Muscle of leg (tissue), 11 donors: ENCODE data around the gene CLP1. TPM values are rescaled to one million over a fixed set of nuclear protein-coding genes. Genes with fewer than 3 reads are reported as not detected.
"Not testable (repeated sequence)": the region's sequence is repeated elsewhere in the genome, so short reads cannot be mapped to it uniquely, and the experiment has no call there.

Experiments
- DNase-seq: peaks from one replicate; pipeline ENCODE4 v3.0.0; 2013
- H3K27ac ChIP-seq: one replicate; pipeline ENCODE4 v1.5.1; 2013; ENCODE audit warnings: mild to moderate bottlenecking, low read length, control low read depth
- H3K27me3 ChIP-seq: one replicate; pipeline ENCODE4 v1.6.1; 2013; ENCODE audit warnings: low read length; ENCODE audit not compliant: control insufficient read depth, insufficient read depth
- H3K36me3 ChIP-seq: one replicate; pipeline ENCODE4 v1.6.1; 2013; ENCODE audit warnings: low read length; ENCODE audit not compliant: control insufficient read depth, insufficient read depth
- H3K4me1 ChIP-seq: one replicate; pipeline ENCODE4 v1.6.1; 2013; ENCODE audit warnings: low read length; ENCODE audit not compliant: control insufficient read depth, insufficient read depth
- H3K4me3 ChIP-seq: one replicate; pipeline ENCODE4 v1.5.1; 2013; ENCODE audit warnings: low read length, control low read depth
- H3K9me3 ChIP-seq: replicated peaks from 2 replicates; pipeline ENCODE4 v1.6.1; 2013; ENCODE audit warnings: low read depth, low read length; ENCODE audit not compliant: control insufficient read depth
- WGBS: methylation state at CpG from one replicate; pipeline ENCODE4 v1.1.5; 2013; ENCODE audit warnings: missing lambda C conversion rate; ENCODE audit not compliant: insufficient coverage; 5-methylcytosine and 5-hydroxymethylcytosine counted together
- polyA plus RNA-seq, 8 donors: library from polyadenylated mRNA; unstranded; fragments of 120-200 nt; gene quantifications; one replicate each; pipeline versions ENCODE4 v1.2.1 to v1.2.3, GENCODE V29; 2013; ENCODE audit warnings: inconsistent platforms in 1 of 8, low replicate concordance in 1 of 8; ENCODE audit not compliant: insufficient read length in 8 of 8, insufficient read depth in 1 of 8
- total RNA-seq: library from RNA; stranded (reverse); fragments of 120-200 nt; gene quantifications from one replicate; pipeline ENCODE4 v1.2.4, GENCODE V29; 2013

CLP1 gene
- total and polyA plus RNA-seq, 9 donors: 8.6 to 12.3 (median 10.2) TPM

DNA sequence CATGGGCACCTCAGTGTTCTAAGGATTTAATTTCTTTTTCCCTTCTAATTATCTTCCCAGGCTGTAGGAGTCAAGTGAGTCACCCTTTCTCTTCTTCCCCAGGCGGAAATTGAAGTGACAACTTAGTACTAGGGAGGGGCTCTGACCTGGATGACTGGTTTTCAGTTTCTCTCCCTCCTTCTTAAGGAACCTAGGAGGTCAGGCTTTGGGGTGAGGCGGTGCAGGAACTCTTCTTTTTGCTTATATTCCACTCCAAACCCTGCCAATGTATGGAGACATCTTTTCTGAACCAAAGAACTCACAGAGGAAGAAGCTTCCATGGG, 23.0 kb downstream of the CLP1 start:
- WGBS: no CpG with 5 or more reads among the region's 2 CpGs
- no peak overlapping the region for H3K4me3 ChIP-seq
- H3K27ac ChIP-seq: no peak overlapping the region
- H3K9me3 ChIP-seq: no peaks in the 10 kb centered on the region
- H3K36me3 ChIP-seq: peaks cover 50% of the 10 kb centered on the region
- no peaks in the 10 kb centered on the region for H3K27me3 ChIP-seq
- H3K4me1 ChIP-seq: no peaks in the 10 kb centered on the region
- no peak for DNase-seq

DNA sequence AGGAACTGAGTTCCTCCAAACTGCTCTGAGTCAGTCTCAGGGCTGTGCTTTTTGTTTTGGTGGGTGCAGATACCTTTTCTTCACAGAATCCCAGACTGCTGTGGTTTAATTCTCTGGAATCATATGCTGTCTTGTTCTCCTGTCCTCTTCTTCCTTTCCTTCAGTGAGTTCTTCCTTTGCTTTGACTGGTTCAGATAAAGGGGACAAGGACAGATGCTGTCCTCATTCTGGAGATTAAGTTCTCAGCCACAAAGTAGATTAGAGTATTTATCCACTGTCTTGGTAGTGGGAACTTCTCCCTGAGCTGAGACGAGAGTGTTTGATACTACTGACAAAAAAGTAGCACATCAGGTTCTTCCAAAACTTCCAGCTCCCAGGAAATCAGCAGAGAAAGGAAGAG, 23.6 kb downstream of the CLP1 start:
- Histone ChIP-seq H3K36me3 (peaks cover 52% of the 10 kb centered on the region), H3K4me1 (no peaks in the 10 kb centered on the region), H3K27me3 (no peaks in the 10 kb centered on the region), H3K27ac (no peak overlapping the region), H3K9me3 (no peaks in the 10 kb centered on the region), H3K4me3 (no peak overlapping the region)
- no peak for DNase-seq
- 57% methylated on average over 1 of the region's 1 CpG for WGBS

GRCh38 chr11:57690474-57690873, 32.9 kb downstream of the CLP1 start:
- not testable (repeated sequence) for H3K27me3 ChIP-seq, H3K4me1 ChIP-seq, DNase-seq, H3K27ac ChIP-seq, H3K4me3 ChIP-seq, H3K9me3 ChIP-seq
- 100% methylated on average over 3 of the region's 5 CpGs for WGBS
- H3K36me3 ChIP-seq: peaks cover 66% of the 10 kb centered on the region

- Histone ChIP-seq H3K27ac (no peak overlapping the region), H3K9me3 (no peaks in the 10 kb centered on the region), H3K27me3 (no peaks in the 10 kb centered on the region), H3K36me3 (peaks cover 70% of the 10 kb centered on the region), H3K4me1 (no peaks in the 10 kb centered on the region), H3K4me3 (no peak overlapping the region)
- WGBS: 88% methylated on average over 16 of the region's 18 CpGs
- DNase-seq: no peak
Measured at GRCh38 chr11:57698843-57699365, 41.3 kb downstream of the CLP1 start.

GRCh38 chr11:57699813-57700212, 42.3 kb downstream of the CLP1 start:
- WGBS: 47% methylated on average over 2 of the region's 10 CpGs
- H3K27ac ChIP-seq: no peak overlapping the region
- no peaks in the 10 kb centered on the region for H3K4me1 ChIP-seq
- no peaks in the 10 kb centered on the region for H3K27me3 ChIP-seq
- H3K9me3 ChIP-seq: no peaks in the 10 kb centered on the region
- no peak overlapping the region for H3K4me3 ChIP-seq
- DNase-seq: no peak
- H3K36me3 ChIP-seq: peaks cover 71% of the 10 kb centered on the region

GRCh38 chr11:57700425-57700824, 42.9 kb downstream of the CLP1 start:
- WGBS: no CpG with 5 or more reads among the region's 3 CpGs
- H3K4me3 ChIP-seq: no peak overlapping the region
- no peaks in the 10 kb centered on the region for H3K9me3 ChIP-seq
- no peak overlapping the region for H3K27ac ChIP-seq
- H3K27me3 ChIP-seq: no peaks in the 10 kb centered on the region
- DNase-seq: no peak
- H3K4me1 ChIP-seq: no peaks in the 10 kb centered on the region
- H3K36me3 ChIP-seq: peaks cover 68% of the 10 kb centered on the region

DNA sequence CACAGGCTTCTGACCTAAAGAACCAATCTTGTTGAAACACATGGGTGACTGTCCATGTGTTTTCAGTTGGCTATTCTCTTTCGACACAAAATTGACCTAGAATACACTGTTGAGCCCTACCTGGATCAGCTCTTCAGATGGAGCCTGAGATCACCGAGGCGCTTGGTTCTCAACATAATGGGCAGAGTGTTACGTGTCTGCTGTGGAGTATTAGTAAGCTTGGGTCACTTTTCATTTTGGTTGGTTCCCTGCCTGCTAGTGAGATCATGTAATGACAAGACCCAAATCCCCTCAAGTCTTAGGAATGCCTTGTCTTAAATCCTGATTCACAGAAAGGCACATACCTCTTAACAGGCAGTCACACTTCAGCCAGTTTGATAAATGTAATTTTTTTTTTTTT, 45.8 kb downstream of the CLP1 start:
- no peak overlapping the region for H3K27ac ChIP-seq
- WGBS: no CpG with 5 or more reads among the region's 4 CpGs
- H3K4me1 ChIP-seq: no peaks in the 10 kb centered on the region
- DNase-seq: no peak
- peaks cover 50% of the 10 kb centered on the region for H3K36me3 ChIP-seq
- H3K4me3 ChIP-seq: no peak overlapping the region
- H3K27me3 ChIP-seq: no peaks in the 10 kb centered on the region
- H3K9me3 ChIP-seq: no peaks in the 10 kb centered on the region

DNA sequence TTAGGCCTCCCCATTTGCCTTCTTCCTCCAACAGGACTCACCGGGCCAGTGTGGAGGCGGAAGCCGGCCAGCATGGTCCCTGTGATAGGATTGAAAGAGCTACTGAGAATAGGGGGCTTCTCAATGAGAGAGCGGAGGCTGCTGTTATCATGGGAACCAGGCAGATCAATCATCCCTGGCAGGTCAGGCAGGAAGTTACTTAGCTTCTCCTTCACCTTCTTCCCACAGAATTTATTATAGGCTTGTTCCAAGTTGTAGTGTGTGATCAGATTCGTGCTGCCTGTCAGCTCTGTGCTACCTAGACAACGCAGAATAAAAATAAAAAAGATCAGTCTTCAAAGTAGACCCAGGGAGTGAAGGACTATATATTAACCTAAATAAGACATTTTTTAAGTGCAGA, 47.4 kb downstream of the CLP1 start:
- Histone ChIP-seq H3K27me3 (no peaks in the 10 kb centered on the region), H3K27ac (no peak overlapping the region), H3K9me3 (no peaks in the 10 kb centered on the region), H3K36me3 (peaks cover 36% of the 10 kb centered on the region), H3K4me1 (no peaks in the 10 kb centered on the region), H3K4me3 (no peak overlapping the region)
- DNase-seq: no peak
- whole genome bisulfite sequencing: no CpG with 5 or more reads among the region's 6 CpGs

DNA sequence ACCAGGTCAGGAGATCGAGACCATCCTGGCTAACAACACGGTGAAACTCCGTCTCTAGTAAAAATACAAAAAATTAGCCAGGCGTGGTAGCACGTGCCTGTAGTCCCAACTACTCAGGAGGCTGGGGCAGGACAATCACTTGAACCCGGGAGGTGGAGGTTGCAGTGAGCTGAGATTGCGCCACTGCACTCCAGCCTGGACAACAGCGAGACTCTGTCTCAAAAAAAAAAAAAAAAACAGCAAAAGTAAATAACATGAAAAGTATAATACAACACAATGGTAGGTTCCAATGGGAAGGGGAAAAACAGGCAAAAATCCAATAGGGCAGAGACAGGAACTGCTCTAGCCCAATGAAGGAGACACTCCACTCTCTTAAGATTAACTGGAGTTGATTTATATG, 47.9 kb downstream of the CLP1 start:
- not testable (repeated sequence) for H3K9me3 ChIP-seq, H3K4me3 ChIP-seq, H3K27ac ChIP-seq, H3K4me1 ChIP-seq, DNase-seq, H3K27me3 ChIP-seq
- WGBS: no CpG with 5 or more reads among the region's 8 CpGs
- peaks cover 34% of the 10 kb centered on the region for H3K36me3 ChIP-seq

DNA sequence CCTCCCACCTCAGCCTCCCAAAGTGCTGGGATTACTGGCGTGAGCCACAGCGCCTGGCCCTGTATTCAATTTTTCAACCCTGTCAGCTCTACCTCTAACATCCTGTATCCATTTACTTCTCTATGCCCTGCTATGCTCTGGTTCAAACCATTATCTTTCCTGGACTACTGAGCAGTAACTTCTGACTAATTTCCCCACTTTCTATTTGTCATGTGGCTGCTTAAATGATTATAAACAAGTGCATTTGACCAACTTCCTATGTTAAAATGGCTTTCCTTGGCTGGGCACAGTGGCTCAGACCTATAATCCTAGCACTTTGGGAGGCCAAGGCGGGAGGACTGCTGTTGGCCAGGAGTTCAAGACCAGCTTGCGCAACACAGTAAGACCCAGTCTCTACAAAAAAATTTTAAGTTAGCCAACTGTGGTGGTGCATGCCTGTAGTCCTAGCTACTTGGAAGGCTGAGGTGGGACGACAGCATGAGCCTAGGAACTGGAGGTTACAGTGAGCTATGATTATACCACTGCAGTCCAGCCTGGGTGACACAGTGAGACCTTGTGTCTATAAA, 52.3 kb downstream of the CLP1 start:
- no peak overlapping the region for H3K4me3 ChIP-seq
- H3K36me3 ChIP-seq: peaks cover 6% of the 10 kb centered on the region
- H3K9me3 ChIP-seq: no peaks in the 10 kb centered on the region
- H3K27me3 ChIP-seq: no peaks in the 10 kb centered on the region
- DNase-seq: no peak
- H3K4me1 ChIP-seq: peaks cover 16% of the 10 kb centered on the region
- no peak overlapping the region for H3K27ac ChIP-seq
- 91% methylated on average over 4 of the region's 5 CpGs for WGBS
